Activated CD8-positive, alpha-beta memory T cell treated with anti-CD3 and anti-CD28 coated beads for 36 hours (primary cell): ENCODE data around the gene EPS8L2. TPM values are rescaled to one million over a fixed set of nuclear protein-coding genes. Genes with fewer than 3 reads are reported as not detected.

Experiments
- CTCF ChIA-PET: fragments of 350-600 bp; sonication (Branson Sonifier 250); formaldehyde crosslinking; loops from one replicate; lab custom pipeline; 2021; ENCODE audit warnings: antibody characterized with exemption; lab: Charles Lee
- POLR2A ChIA-PET: fragments of 350-600 bp; sonication (Branson Sonifier 250); formaldehyde crosslinking; loops from one replicate; lab custom pipeline; 2021; ENCODE audit warnings: antibody characterized with exemption; lab: Charles Lee
- total RNA-seq, 2 experiments: library from RNA; stranded (reverse); gene quantifications; one replicate each; pipeline ENCODE4 v1.2.3, GENCODE V29; 2021

EPS8L2 gene
- total RNA-seq, 2 experiments from 2014 or later, result 12.6 to 14.3 TPM

- POLR2A ChIA-PET, result no interaction called here
- CTCF ChIA-PET, result interaction anchor here (0.8 to 1.9 kb wide), 2 partner anchors 15 to 22 kb away, joined by 4 read pairs; no protein-coding TSS in a partner anchor
Measured at GRCh38 chr11:719214-720016, 13.4 kb downstream of the EPS8L2 start.

- CTCF ChIA-PET, result interaction anchor here (0.8 to 6.8 kb wide), 3 partner anchors 16 to 165 kb away, joined by 4 to 59 read pairs (median 4); no protein-coding TSS in a partner anchor
- POLR2A ChIA-PET, result no interaction called here
Measured at GRCh38 chr11:720017-720641, 14.1 kb downstream of the EPS8L2 start.

GRCh38 chr11:720642-721246 lies 14.7 kb downstream of the EPS8L2 start:
- CTCF ChIA-PET, result interaction anchor here (0.8 to 6.8 kb wide), 5 partner anchors 16 to 272 kb away, joined by 3 to 59 read pairs (median 4); partner anchors contain the start of gene IRF7
- POLR2A ChIA-PET, result interaction anchor here (0.7 kb wide), 1 partner anchor 83 kb away, joined by 3 read pairs; no protein-coding TSS in a partner anchor

- POLR2A ChIA-PET, result interaction anchor here (0.7 kb wide), 1 partner anchor 83 kb away, joined by 3 read pairs; no protein-coding TSS in a partner anchor
- CTCF ChIA-PET, result interaction anchor here (0.8 to 6.8 kb wide), 4 partner anchors 26 to 273 kb away, joined by 3 to 59 read pairs (median 32); partner anchors contain the start of genes DEAF1, IRF7 and TMEM80
Measured at GRCh38 chr11:721247-721740, 15.3 kb downstream of the EPS8L2 start.

GRCh38 chr11:721741-722345 lies 15.8 kb downstream of the EPS8L2 start:
- CTCF ChIA-PET, result interaction anchor here (0.7 to 6.8 kb wide), 8 partner anchors 25 to 274 kb away, joined by 3 to 59 read pairs (median 5); partner anchors contain the start of genes DEAF1, IRF7 and TMEM80
- POLR2A ChIA-PET, result interaction anchor here (0.7 kb wide), 1 partner anchor 84 kb away, joined by 3 read pairs; no protein-coding TSS in a partner anchor

- POLR2A ChIA-PET, result no interaction called here
- CTCF ChIA-PET, result interaction anchor here (0.7 to 6.8 kb wide), 14 partner anchors 22 to 274 kb away, joined by 3 to 59 read pairs (median 6); partner anchors contain the start of genes DEAF1, IRF7 and TMEM80
Measured at GRCh38 chr11:722346-722811, 16.3 kb downstream of the EPS8L2 start.

GRCh38 chr11:723120-723883 lies 17.3 kb downstream of the EPS8L2 start:
- ChIA-PET POLR2A (no interaction called here), CTCF (interaction anchor here (0.8 to 6.8 kb wide), 19 partner anchors 10 to 275 kb away, joined by 3 to 59 read pairs (median 4); partner anchors contain the start of genes DEAF1, IRF7, TALDO1 and TMEM80)

- POLR2A ChIA-PET, result interaction anchor here (2.7 kb wide), 1 partner anchor 28 kb away, joined by 18 read pairs; the partner anchor contains the start of genes DEAF1 and TMEM80
- CTCF ChIA-PET, result interaction anchor here (0.7 to 6.8 kb wide), 20 partner anchors 9 to 276 kb away, joined by 3 to 59 read pairs (median 4); partner anchors contain the start of genes DEAF1, IRF7, TALDO1 and TMEM80
Measured at GRCh38 chr11:724049-724777, 18.2 kb downstream of the EPS8L2 start.

GRCh38 chr11:724778-725386 lies 18.9 kb downstream of the EPS8L2 start:
- POLR2A ChIA-PET, result interaction anchor here (1.0 to 2.7 kb wide), 3 partner anchors 29 to 456 kb away, joined by 3 to 18 read pairs (median 9); partner anchors contain the start of genes DEAF1, LRRC56 and TMEM80
- CTCF ChIA-PET, result interaction anchor here (0.7 to 6.8 kb wide), 14 partner anchors 23 to 277 kb away, joined by 3 to 59 read pairs (median 4); partner anchors contain the start of genes DEAF1, IRF7, TALDO1 and TMEM80

GRCh38 chr11:725624-726202 lies 19.7 kb downstream of the EPS8L2 start:
- POLR2A ChIA-PET, result interaction anchor here (1.0 to 2.7 kb wide), 8 partner anchors 19 to 457 kb away, joined by 3 to 18 read pairs (median 4); partner anchors contain the start of genes DEAF1, EPS8L2, LRRC56 and PHRF1
- CTCF ChIA-PET, result interaction anchor here (0.7 to 6.8 kb wide), 9 partner anchors 30 to 277 kb away, joined by 3 to 59 read pairs (median 4); partner anchors contain the start of genes DEAF1, HRAS and TMEM80

GRCh38 chr11:726278-727220 lies 20.5 kb downstream of the EPS8L2 start:
- ChIA-PET CTCF (interaction anchor here (0.7 to 6.8 kb wide), 9 partner anchors 30 to 191 kb away, joined by 3 to 59 read pairs (median 4); partner anchors contain the start of genes DEAF1, HRAS and TMEM80), POLR2A (interaction anchor here (0.6 to 2.7 kb wide), 9 partner anchors 11 to 458 kb away, joined by 3 to 18 read pairs (median 4); partner anchors contain the start of genes DEAF1, EPS8L2, LRRC56 and PHRF1)

- POLR2A ChIA-PET, result interaction anchor here (0.6 to 2.7 kb wide), 3 partner anchors 11 to 49 kb away, joined by 3 to 18 read pairs (median 5); partner anchors contain the start of genes DEAF1 and TMEM80
- CTCF ChIA-PET, result interaction anchor here (0.5 to 6.5 kb wide), 16 partner anchors 16 to 192 kb away, joined by 3 to 56 read pairs (median 3); partner anchors contain the start of genes DEAF1, HRAS, TALDO1 and TMEM80
Measured at GRCh38 chr11:727281-727701, 21.3 kb downstream of the EPS8L2 start.

GRCh38 chr11:727859-728748 lies 22.1 kb downstream of the EPS8L2 start:
- ChIA-PET CTCF (interaction anchor here (0.5 to 6.5 kb wide), 16 partner anchors 17 to 285 kb away, joined by 3 to 56 read pairs (median 3); partner anchors contain the start of genes DEAF1, TALDO1 and TMEM80), POLR2A (interaction anchor here (1.0 kb wide), 1 partner anchor 18 kb away, joined by 3 read pairs; no protein-coding TSS in a partner anchor)
